ENCODE data around the gene ZCCHC13.

The ZCCHC13 gene

GRCh38 chrX:74321191-74321590 lies 17.2 kb downstream of the ZCCHC13 start:
- in situ Hi-C loops (cut with MboI; ENCODE audit: low sequenced_read_pairs): no loop called here

GRCh38 chrX:74324131-74324530 lies 20.2 kb downstream of the ZCCHC13 start:
- in situ Hi-C loops (cut with MboI; ENCODE audit: low sequenced_read_pairs): no loop called here

GRCh38 chrX:74325130-74326059 lies 21.4 kb downstream of the ZCCHC13 start:
- in situ Hi-C loops (cut with MboI; ENCODE audit: low sequenced_read_pairs): loop anchor here (25.0 kb wide), 1 partner anchor 463 kb away; the partner anchor contains the start of gene XIST

GRCh38 chrX:74338852-74339251 lies 34.9 kb downstream of the ZCCHC13 start:
- in situ Hi-C loops (cut with MboI; ENCODE audit: low sequenced_read_pairs): loop anchor here (25.0 kb wide), 1 partner anchor 477 kb away; the partner anchor contains the start of gene XIST

- in situ Hi-C loops (cut with MboI; ENCODE audit: low sequenced_read_pairs): loop anchor here (25.0 kb wide), 1 partner anchor 478 kb away; the partner anchor contains the start of gene XIST
These were observed 36.1 kb downstream of the ZCCHC13 start for GRCh38 chrX:74340051-74340450.

- in situ Hi-C loops (cut with MboI; ENCODE audit: low sequenced_read_pairs): loop anchor here (25.0 kb wide), 1 partner anchor 480 kb away; the partner anchor contains the start of gene XIST
These were observed 38.2 kb downstream of the ZCCHC13 start for GRCh38 chrX:74342211-74342610.

GRCh38 chrX:74343343-74344279 lies 39.6 kb downstream of the ZCCHC13 start:
- in situ Hi-C loops (cut with MboI; ENCODE audit: low sequenced_read_pairs): loop anchor here (25.0 kb wide), 1 partner anchor 481 kb away; the partner anchor contains the start of gene XIST

GRCh38 chrX:74344280-74344622 lies 40.3 kb downstream of the ZCCHC13 start:
- in situ Hi-C loops (cut with MboI; ENCODE audit: low sequenced_read_pairs): loop anchor here (25.0 kb wide), 1 partner anchor 482 kb away; the partner anchor contains the start of gene XIST

GRCh38 chrX:74346088-74346487 lies 42.1 kb downstream of the ZCCHC13 start:
- in situ Hi-C loops (cut with MboI; ENCODE audit: low sequenced_read_pairs): loop anchor here (25.0 kb wide), 1 partner anchor 484 kb away; the partner anchor contains the start of gene XIST

GRCh38 chrX:74349387-74349786 lies 45.4 kb downstream of the ZCCHC13 start:
- in situ Hi-C loops (cut with MboI; ENCODE audit: low sequenced_read_pairs): loop anchor here (25.0 kb wide), 1 partner anchor 487 kb away; the partner anchor contains the start of gene XIST

- in situ Hi-C loops (cut with MboI; ENCODE audit: low sequenced_read_pairs): no loop called here
These were observed 47.8 kb downstream of the ZCCHC13 start for GRCh38 chrX:74351760-74352159.

- in situ Hi-C loops (cut with MboI; ENCODE audit: low sequenced_read_pairs): no loop called here
These were observed 50.0 kb downstream of the ZCCHC13 start for GRCh38 chrX:74353984-74354383.
